Thyroid gland (tissue), 4 donors: ENCODE data around the gene LPP.

Source experiments
- CTCF ChIP-seq, 6 experiments: fragments of 200-600 bp in 3 of 6; fragments of 450-650 bp in 3 of 6; sonication (generic) in 3 of 6; IDR thresholded peaks; one replicate each; pipeline ENCODE4 v1.5.1; 2016 to 2019; ENCODE audit warnings: antibody characterized with exemption in 6 of 6, mild to moderate bottlenecking in 2 of 6, inconsistent platforms in 1 of 6, moderate library complexity in 1 of 6
- POLR2A ChIP-seq, 2 donors: fragments of 450-650 bp; IDR thresholded peaks; one replicate each; pipeline ENCODE4 v1.6.1; 2017; ENCODE audit warnings: antibody characterized with exemption in 2 of 2, mild to moderate bottlenecking in 2 of 2, moderate library complexity in 1 of 2

- TF ChIP-seq CTCF (IDR thresholded peaks at IDR 0.05) (no peak), POLR2A (IDR thresholded peaks at IDR 0.05) (no peak)
Measured at GRCh38 chr3:188791311-188791710, 637.4 kb downstream of the LPP start.
